ENCODE results near the gene FBXO45. TPM values are rescaled to one million over a fixed set of nuclear protein-coding genes. Genes with fewer than 3 reads are reported as not detected.
"Not testable (repeated sequence)": the region's sequence is repeated elsewhere in the genome, so short reads cannot be mapped to it uniquely, and the experiment has no call there.

The FBXO45 gene
- total RNA-seq, 1 donor from 2014 or later: 17.0 TPM

- H3K4me3 Mint-ChIP-seq (ENCODE audit: unreplicated experiment): no peak overlapping the region
- no peaks in the 10 kb centered on the region for H3K9me3 Mint-ChIP-seq (ENCODE audit: unreplicated experiment)
- DNase-seq (ENCODE audit: low spot score): no peak
- H3K36me3 Mint-ChIP-seq (ENCODE audit: low read depth, unreplicated experiment): peaks cover 4% of the 10 kb centered on the region
- peaks cover 17% of the 10 kb centered on the region for H3K27me3 Mint-ChIP-seq (ENCODE audit: unreplicated experiment)
- TF ChIP-seq CTCF (IDR thresholded peaks at IDR 0.05; ENCODE audit: unreplicated experiment): no peak
- no peak overlapping the region for H3K27ac Mint-ChIP-seq (ENCODE audit: unreplicated experiment)
- peaks cover 37% of the 10 kb centered on the region for H3K4me1 Mint-ChIP-seq (ENCODE audit: unreplicated experiment)
Measured at GRCh38 chr3:196634224-196634623, 65.8 kb downstream of the FBXO45 start.

GRCh38 chr3:196634829-196635228, 66.4 kb downstream of the FBXO45 start:
- H3K4me3 Mint-ChIP-seq (ENCODE audit: unreplicated experiment): no peak overlapping the region
- DNase-seq (ENCODE audit: low spot score): no peak
- TF ChIP-seq CTCF (IDR thresholded peaks at IDR 0.05; ENCODE audit: unreplicated experiment): no peak
- no peak overlapping the region for H3K27ac Mint-ChIP-seq (ENCODE audit: unreplicated experiment)
- H3K9me3 Mint-ChIP-seq (ENCODE audit: unreplicated experiment): no peaks in the 10 kb centered on the region
- H3K4me1 Mint-ChIP-seq (ENCODE audit: unreplicated experiment): peaks cover 38% of the 10 kb centered on the region
- peaks cover 4% of the 10 kb centered on the region for H3K36me3 Mint-ChIP-seq (ENCODE audit: low read depth, unreplicated experiment)
- H3K27me3 Mint-ChIP-seq (ENCODE audit: unreplicated experiment): peaks cover 18% of the 10 kb centered on the region

- no peak overlapping the region for H3K4me3 Mint-ChIP-seq (ENCODE audit: unreplicated experiment)
- TF ChIP-seq CTCF (IDR thresholded peaks at IDR 0.05; ENCODE audit: unreplicated experiment): no peak
- peaks cover 50% of the 10 kb centered on the region for H3K4me1 Mint-ChIP-seq (ENCODE audit: unreplicated experiment)
- H3K27ac Mint-ChIP-seq (ENCODE audit: unreplicated experiment): no peak overlapping the region
- peaks cover 4% of the 10 kb centered on the region for H3K36me3 Mint-ChIP-seq (ENCODE audit: low read depth, unreplicated experiment)
- no peak for DNase-seq (ENCODE audit: low spot score)
- no peaks in the 10 kb centered on the region for H3K9me3 Mint-ChIP-seq (ENCODE audit: unreplicated experiment)
- peaks cover 17% of the 10 kb centered on the region for H3K27me3 Mint-ChIP-seq (ENCODE audit: unreplicated experiment)
Measured at GRCh38 chr3:196636369-196637349, 68.2 kb downstream of the FBXO45 start.

- H3K4me3 Mint-ChIP-seq (ENCODE audit: unreplicated experiment); H3K9me3 Mint-ChIP-seq (ENCODE audit: unreplicated experiment); H3K36me3 Mint-ChIP-seq (ENCODE audit: low read depth, unreplicated experiment); H3K27ac Mint-ChIP-seq (ENCODE audit: unreplicated experiment); DNase-seq (ENCODE audit: low spot score): not testable (repeated sequence)
- H3K27me3 Mint-ChIP-seq (ENCODE audit: unreplicated experiment): peaks cover 11% of the 10 kb centered on the region
- peaks cover 47% of the 10 kb centered on the region for H3K4me1 Mint-ChIP-seq (ENCODE audit: unreplicated experiment)
Measured at GRCh38 chr3:196637941-196638340, 69.5 kb downstream of the FBXO45 start.

Other genes starting within 250 kb of the FBXO45 start
- not detected for gene TM4SF19, start 230.3 kb upstream of the FBXO45 start, total RNA-seq (ENCODE audit: unreplicated experiment)
- gene UBXN7, start 136.2 kb upstream of the FBXO45 start, total RNA-seq (ENCODE audit: unreplicated experiment): 71.7 TPM
- 32.0 TPM for gene RNF168, start 64.9 kb upstream of the FBXO45 start, total RNA-seq (ENCODE audit: unreplicated experiment)
- not detected for gene SMCO1, start 53.3 kb upstream of the FBXO45 start, total RNA-seq (ENCODE audit: unreplicated experiment)
- 22.2 TPM for gene WDR53, start 106 bp upstream of the FBXO45 start, total RNA-seq (ENCODE audit: unreplicated experiment)
- 18.6 TPM for gene NRROS, start 71.0 kb downstream of the FBXO45 start, total RNA-seq (ENCODE audit: unreplicated experiment)
- 6.0 TPM for gene CEP19, start 143.6 kb downstream of the FBXO45 start, total RNA-seq (ENCODE audit: unreplicated experiment)
- 35.7 TPM for gene PIGX, start 143.7 kb downstream of the FBXO45 start, total RNA-seq (ENCODE audit: unreplicated experiment)
- 116 TPM for gene PAK2, start 171.2 kb downstream of the FBXO45 start, total RNA-seq (ENCODE audit: unreplicated experiment)

Measured in endothelial cell (in vitro differentiated cells).